ENCODE measurements around the gene SUGP2.

Gene SUGP2

GRCh38 chr19:19059837-19060611 is 26.7 kb upstream of the SUGP2 start:
- no peak for DNase-seq (ENCODE audit: low read depth, low spot score)

- DNase-seq (ENCODE audit: low read depth, low spot score): no peak
Measured at GRCh38 chr19:19059018-19059836, 25.9 kb upstream of the SUGP2 start.

GRCh38 chr19:19057720-19058119 is 24.4 kb upstream of the SUGP2 start:
- no peak for DNase-seq (ENCODE audit: low read depth, low spot score)

GRCh38 chr19:19057317-19057716 is 24.0 kb upstream of the SUGP2 start:
- DNase-seq (ENCODE audit: low read depth, low spot score): no peak

GRCh38 chr19:19056636-19057275 is 23.4 kb upstream of the SUGP2 start:
- no peak for DNase-seq (ENCODE audit: low read depth, low spot score)

GRCh38 chr19:19055701-19056100 is 22.4 kb upstream of the SUGP2 start:
- no peak for DNase-seq (ENCODE audit: low read depth, low spot score)

- no peak for DNase-seq (ENCODE audit: low read depth, low spot score)
Measured at GRCh38 chr19:19054939-19055440, 21.7 kb upstream of the SUGP2 start.

GRCh38 chr19:19054315-19054938 is 21.1 kb upstream of the SUGP2 start:
- no peak for DNase-seq (ENCODE audit: low read depth, low spot score)

- DNase-seq (ENCODE audit: low read depth, low spot score): no peak
Measured at GRCh38 chr19:19053508-19054314, 20.4 kb upstream of the SUGP2 start.

GRCh38 chr19:19052921-19053320 is 19.6 kb upstream of the SUGP2 start:
- DNase-seq (ENCODE audit: low read depth, low spot score): no peak

GRCh38 chr19:19051478-19052213 is 18.3 kb upstream of the SUGP2 start:
- no peak for DNase-seq (ENCODE audit: low read depth, low spot score)

- no peak for DNase-seq (ENCODE audit: low read depth, low spot score)
Measured at GRCh38 chr19:19050731-19051130, 17.4 kb upstream of the SUGP2 start.

- no peak for DNase-seq (ENCODE audit: low read depth, low spot score)
Measured at GRCh38 chr19:19050104-19050503, 16.8 kb upstream of the SUGP2 start.

- DNase-seq (ENCODE audit: low read depth, low spot score): no peak
Measured at GRCh38 chr19:19049406-19049805, 16.1 kb upstream of the SUGP2 start.

GRCh38 chr19:19043881-19044280 is 10.6 kb upstream of the SUGP2 start:
- DNase-seq (ENCODE audit: low read depth, low spot score): no peak

- no peak for DNase-seq (ENCODE audit: low read depth, low spot score)
Measured at GRCh38 chr19:19043481-19043880, 10.2 kb upstream of the SUGP2 start.

- no peak for DNase-seq (ENCODE audit: low read depth, low spot score)
Measured at GRCh38 chr19:19042732-19043280, 9.5 kb upstream of the SUGP2 start.

GRCh38 chr19:19040417-19040816 is 7.1 kb upstream of the SUGP2 start:
- no peak for DNase-seq (ENCODE audit: low read depth, low spot score)

- no peak for DNase-seq (ENCODE audit: low read depth, low spot score)
Measured at GRCh38 chr19:19039901-19040300, 6.6 kb upstream of the SUGP2 start.

- DNase-seq (ENCODE audit: low read depth, low spot score): no peak
Measured at GRCh38 chr19:19034204-19034624, 897 bp upstream of the SUGP2 start.
